Measurements from ENCODE around the gene SUMF1.

The SUMF1 gene

GRCh38 chr3:4466741-4467521 lies at the start of gene SUMF1:
Gene SUMF1, minus strand, starts transcription at chr3:4467269. Its CDS starts 24 bp downstream, at chr3:4467245.
- DNase-seq, result peak; percentile 86

DNA sequence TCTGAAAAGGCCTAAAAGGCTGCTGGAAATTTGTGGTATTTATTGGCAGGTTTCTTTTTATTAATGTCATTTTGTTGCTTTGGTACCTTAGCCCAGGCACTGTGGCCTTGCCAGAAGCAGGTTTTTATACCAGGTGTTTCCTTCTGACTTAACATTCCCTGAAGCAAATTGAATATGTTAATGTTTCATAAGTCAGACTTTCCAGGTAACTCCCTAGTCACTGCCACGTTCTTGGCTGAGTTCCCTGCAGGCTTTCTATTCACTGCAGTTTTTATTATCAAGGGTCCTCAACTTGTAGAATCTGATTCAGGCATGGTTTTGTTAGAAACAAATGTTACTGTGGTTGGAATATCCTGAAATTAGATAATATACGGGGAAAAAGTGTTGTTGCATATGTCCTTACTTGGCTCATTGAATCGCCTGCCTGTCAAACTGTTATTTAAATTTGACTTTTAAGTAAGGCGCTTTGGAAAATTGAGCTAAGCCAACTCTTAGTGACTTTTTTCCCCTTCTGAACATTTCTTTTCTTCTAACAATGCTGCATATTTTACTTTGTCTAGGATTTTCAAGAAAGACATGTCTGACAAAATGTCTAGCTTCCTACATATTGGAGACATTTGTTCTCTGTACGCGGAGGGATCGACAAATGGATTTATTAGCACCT lies 49.0 kb upstream of the SUMF1 start:
- no peak for DNase-seq

GRCh38 chr3:4514916-4515315 lies 47.8 kb upstream of the SUMF1 start:
- no peak for DNase-seq

DNA sequence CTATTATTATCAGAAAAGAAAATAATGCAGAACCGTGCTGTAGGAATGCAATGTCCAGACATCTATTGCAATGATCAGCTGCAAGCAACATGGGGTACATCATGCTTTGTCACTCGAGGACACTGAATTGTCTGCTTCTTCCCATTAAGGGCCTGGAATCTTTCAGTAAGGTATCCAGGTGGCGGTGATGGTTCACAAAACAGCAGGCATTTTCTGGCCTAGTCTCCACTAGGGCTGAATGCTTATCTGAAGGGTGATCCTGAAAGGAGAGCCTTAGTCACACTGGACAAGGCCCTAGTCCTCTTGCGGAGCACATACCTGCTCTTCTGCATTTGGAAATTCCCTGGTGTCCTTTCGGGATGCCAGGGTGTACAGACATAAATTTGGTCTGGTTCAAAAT lies 47.3 kb upstream of the SUMF1 start:
- DNase-seq, result no peak

DNA sequence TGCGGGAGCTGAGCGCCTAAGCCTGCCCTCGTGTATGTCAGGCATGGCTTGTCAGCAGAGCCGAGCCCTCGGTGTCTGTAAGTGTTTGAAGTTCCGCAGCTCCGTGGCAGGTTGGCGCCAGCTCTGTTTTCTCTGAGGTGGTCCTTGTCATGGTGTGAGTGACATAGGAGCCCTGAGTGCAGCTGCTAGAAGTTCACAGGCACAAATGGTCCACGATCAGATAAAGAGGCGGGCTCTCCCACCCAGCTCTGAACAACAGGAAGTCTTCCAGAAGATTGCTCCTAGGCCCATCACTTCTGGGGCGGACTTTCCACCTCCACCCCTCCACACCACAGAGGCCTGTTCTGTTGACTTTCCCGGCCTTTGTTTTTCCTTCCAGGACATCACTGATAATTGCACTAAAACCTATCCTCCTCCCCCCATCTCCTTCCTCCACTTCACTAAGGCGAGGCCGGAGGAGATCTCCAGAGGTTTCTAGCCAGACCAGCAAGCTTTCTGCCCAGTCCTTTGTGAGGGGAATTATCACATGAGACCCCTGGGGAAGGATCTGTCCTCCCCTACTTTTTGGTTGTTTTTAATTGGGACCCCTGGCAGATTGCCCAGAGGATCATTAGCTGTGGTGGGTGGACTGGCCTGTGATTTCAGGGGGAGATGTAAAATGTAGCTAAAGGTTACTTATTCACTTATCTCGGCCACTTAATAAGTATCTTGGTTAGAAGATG lies 46.0 kb upstream of the SUMF1 start:
- no peak for DNase-seq

- no peak for DNase-seq
Observed at GRCh38 chr3:4511491-4512262, 44.6 kb upstream of the SUMF1 start.

DNA sequence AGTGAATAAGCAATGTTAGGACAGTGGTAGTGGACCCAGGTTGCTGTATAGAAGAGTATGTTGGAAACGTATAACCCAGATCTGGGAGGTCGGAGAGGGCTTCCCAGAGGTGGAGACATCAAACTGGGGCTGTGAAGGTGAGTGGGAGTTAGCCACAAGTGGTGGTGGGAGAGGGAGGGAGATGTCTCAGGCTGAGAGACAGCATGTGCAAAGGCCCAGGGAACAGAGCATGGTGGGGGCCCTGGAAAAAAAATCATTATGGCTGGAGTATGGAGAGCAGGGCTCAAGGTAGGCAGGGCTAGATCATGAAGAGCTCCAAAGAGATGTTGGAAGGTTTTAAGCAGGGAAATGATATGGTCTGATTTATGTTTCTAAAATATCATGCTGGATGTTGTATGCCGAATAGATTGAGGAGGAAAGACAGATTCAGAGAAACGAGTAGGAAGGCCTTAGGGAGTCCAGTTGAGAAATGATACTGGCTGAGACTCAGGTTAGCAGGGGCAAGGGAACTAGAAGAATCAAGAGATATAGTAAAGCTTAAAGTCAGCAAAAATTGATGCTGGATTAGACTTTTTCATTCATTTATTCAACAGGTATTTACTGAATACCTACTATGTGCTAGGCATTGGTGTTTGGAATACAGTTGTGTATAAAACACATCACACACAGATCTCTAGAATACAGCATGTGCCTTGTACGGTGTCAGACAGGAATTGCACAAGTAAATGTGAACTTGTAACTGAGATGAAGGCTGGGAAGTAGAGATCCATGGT lies 43.1 kb upstream of the SUMF1 start:
- DNase-seq, result no peak

DNA sequence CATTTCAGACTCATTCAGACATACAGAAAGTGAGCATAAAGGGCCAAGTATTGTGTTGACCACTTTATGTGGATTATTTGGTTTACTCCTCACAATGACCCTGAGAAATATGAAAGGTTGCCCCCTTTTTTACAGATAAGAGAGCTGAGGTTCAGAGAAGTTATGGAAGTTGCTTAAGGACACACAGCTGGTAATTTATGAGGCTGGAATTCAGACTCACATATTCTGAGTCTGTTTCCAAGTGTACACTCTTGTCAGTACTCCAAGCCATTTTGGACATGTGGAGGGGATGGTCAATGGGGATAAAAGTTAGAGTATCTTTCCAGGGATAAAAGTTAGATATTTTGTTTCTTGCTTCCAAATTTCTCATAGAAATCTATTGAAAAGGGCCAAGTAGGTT lies 42.0 kb upstream of the SUMF1 start:
- no peak for DNase-seq

DNA sequence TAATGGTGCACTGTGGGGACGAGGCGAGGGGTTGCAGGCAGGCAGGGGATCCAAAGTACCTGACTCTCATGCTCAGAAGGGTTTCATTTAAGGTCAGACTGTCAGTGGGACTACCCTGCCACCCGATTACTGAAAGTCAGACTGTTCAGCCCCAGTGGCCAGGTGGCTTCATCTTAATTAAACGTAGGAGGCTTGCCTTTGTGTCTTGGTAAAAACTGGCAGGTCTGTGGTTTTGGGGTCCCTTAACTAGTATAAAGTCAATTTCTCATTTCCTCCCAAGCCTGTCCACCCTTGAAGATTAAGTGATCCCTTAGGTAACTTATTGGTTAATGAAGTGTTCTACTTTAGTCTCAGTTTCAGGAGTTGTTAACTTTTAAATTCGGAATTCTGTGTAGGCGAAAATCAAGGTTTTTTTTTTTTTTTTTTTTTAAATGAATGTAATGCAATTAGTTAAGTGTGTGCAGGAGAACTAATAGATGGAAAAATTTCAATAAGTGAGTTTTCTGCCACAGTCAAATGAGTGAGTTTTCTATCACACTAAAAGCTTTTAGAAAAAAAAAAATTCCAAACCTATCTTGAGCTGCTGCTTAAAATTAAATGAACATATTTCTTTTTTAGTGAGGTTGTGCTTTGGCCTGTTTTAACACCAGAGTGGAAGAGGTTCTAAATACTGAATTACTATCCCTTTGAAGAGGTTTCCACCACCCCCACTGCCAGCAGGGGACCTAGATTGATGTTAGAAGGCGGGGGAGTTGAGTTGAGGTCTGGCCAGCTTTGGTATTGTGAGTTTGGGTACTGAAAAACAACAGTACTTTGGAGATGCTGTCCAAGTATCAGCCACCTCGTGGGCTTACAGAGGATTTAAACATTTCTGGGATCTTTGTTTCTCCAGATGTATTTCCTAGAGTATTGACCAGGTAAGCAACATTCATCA lies 41.2 kb upstream of the SUMF1 start:
- DNase-seq, result no peak

GRCh38 chr3:4507024-4507596 lies 40.0 kb upstream of the SUMF1 start:
- no peak for DNase-seq

DNA sequence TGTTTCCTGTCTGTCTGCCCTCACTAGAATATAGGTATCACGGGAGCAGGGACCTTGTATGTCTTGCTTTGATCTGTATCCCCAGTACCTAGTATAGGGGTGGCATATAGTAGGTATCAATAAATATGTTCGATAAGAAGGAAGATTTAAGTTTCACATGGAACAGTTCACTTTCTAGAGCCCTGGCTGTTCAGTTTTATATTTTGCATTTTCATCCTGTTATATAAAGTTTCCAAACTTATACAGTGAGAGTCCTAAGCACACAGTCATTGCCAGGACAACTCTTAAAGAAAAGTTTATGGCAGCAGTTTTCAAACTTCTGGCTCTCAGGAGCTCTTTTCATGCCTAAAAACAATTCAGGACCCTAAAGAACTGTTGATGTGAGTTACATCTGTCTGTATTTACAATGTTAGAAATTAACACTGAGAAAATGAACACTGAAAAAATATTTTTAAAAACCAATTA lies 39.5 kb upstream of the SUMF1 start:
- DNase-seq, result no peak

GRCh38 chr3:4505688-4506558 lies 38.9 kb upstream of the SUMF1 start:
- no peak for DNase-seq

DNA sequence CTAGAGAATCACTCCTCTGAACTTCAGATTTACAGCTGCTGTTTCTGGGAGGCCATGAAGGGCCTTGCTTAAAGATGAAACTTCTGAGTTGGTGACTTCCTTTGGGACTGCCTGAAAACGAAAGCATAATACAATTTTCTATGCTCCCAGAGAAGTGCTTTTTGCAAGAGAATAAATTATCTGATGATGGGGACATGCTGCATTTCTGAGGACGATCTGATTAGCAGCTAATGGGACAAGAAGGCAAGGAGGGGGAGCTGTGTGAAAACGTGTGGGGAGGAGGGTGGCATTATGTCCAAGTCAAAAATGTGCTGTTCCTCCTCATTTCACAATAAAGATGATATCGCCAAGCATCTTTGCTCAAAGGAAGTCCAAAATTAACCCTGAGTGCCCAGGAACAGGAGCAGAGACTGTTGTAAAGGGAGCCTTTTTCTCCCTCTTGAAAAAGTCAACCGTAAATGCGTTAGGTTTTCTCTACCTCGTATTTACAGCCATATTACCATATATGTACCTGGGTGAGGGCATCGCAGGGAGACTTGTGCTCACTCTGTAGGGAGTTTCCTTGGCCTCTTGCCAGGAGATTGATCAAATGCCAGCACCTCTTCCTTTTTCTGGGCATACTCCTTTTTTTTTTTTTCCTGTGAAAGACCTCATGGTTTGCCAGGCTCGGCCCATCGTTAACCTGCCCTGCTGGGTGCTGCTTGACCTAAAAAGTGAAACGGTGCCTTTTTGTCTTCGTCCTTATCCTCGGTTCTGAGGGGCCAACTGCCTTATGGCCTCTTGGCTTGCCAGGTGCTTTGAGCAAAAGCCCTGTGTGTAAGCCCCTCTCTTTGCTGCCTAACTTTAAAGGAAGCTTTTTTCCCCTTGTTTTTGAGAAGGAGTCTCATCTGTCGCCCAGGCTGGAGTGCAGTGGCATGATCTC lies 37.5 kb upstream of the SUMF1 start:
- peak; percentile 29 for DNase-seq

- peak; percentile 77 for DNase-seq
Observed at GRCh38 chr3:4503050-4503449, 36.0 kb upstream of the SUMF1 start.

- no peak for DNase-seq
Observed at GRCh38 chr3:4501927-4502326, 34.9 kb upstream of the SUMF1 start.

GRCh38 chr3:4501437-4501836 lies 34.4 kb upstream of the SUMF1 start:
- DNase-seq, result no peak

- DNase-seq, result no peak
Observed at GRCh38 chr3:4498446-4498845, 31.4 kb upstream of the SUMF1 start.

DNA sequence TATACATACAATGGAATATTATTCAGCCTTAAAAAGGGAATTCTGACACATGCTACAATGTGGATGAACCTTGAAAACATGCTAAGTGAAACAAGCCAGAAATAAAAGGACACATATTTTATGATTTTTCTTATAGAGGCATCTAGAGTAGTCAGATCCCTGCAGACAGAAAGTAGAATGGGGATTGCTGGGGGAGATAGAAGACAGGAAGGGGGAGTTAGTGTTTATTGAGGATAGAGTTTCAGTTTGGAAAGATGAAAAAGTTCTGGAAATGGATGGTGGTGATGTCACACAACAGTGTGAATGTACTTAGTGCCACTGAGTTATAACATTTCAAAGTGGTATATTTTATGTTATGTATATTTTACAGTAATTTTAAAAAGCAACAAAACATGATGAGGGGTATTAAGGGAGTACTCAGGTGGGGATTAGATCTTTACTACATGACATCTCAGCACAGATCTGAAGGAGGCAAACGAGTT lies 30.8 kb upstream of the SUMF1 start:
- DNase-seq, result no peak

All from RPMI8226 (cell line).